Suppressor macrophage (primary cell): Measurements from ENCODE around the gene ZBTB25.
A peak's percentile ranks its signal among the peaks of the same experiment; 100 is the strongest.

Experiments used
- DNase-seq, 4 experiments: peaks; one replicate each; pipeline ENCODE4 v3.0.0-alpha.2; 2020 to 2022

The ZBTB25 gene

GRCh38 chr14:64439141-64439540 lies 64.5 kb downstream of the ZBTB25 start:
- DNase-seq = no peak

GRCh38 chr14:64438181-64438841 lies 65.3 kb downstream of the ZBTB25 start:
- peak in 1 of 4 experiments; percentile 8 for DNase-seq

DNA sequence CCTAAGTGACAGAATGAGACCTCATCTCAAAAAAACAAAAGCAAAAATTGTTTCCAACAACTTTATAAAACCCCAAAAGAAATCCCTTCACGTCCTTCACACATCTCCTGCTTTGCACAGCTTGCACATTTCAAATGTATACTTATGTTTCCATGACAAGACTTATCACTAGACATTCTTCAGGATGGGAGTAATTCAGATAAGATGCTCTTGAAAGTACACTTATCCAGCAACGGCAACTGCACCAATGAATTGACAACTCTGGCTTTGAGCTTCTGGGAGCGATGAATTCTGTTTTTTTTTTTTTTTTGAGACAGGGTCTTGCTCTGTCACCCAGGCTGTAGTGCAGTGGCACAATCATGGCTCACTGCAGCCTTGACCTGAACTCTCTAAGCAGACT lies 69.1 kb downstream of the ZBTB25 start:
- DNase-seq = no peak

GRCh38 chr14:64423987-64424386 lies 79.7 kb downstream of the ZBTB25 start:
- peak in 3 of 4 experiments; percentile 10 to 23 (median 10) for DNase-seq

DNA sequence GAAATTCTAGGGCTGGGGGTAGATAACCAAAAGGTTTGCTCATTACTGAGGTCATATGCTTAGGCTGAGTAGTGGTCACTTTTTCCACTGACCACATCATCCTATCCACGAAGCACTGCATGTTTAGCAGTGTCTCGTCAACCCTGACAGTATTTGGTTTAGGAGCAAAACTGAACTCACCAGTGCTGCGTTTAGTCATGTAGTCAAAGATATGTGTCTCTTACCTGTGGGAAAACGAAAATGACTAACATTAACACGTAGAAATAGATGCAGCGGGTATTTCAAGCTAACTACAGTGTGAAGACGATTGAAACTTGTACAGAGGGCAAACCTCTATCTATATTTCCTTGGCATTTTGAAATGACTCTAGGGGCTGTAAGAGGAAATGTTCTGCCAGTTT lies 80.9 kb downstream of the ZBTB25 start:
- no peak for DNase-seq

- no peak for DNase-seq
These were observed 81.6 kb downstream of the ZBTB25 start for GRCh38 chr14:64422005-64422404.

- DNase-seq = no peak
These were observed 82.5 kb downstream of the ZBTB25 start for GRCh38 chr14:64421166-64421565.

- no peak for DNase-seq
These were observed 84.6 kb downstream of the ZBTB25 start for GRCh38 chr14:64419003-64419402.

DNA sequence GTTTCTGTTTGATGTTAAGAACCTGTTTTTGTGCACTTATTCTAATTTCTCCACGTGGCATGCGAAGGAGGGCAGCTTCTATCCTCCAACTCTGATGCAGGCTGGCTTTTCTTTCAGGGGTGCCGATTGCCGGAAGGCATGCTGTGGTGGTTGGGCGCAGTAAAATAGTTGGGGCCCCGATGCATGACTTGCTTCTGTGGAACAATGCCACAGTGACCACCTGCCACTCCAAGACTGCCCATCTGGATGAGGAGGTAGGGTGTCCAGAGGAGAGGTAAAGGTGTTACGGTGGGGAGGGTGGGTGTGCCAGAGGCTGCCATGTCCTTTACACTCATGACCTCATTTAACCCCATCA lies 85.9 kb downstream of the ZBTB25 start:
- DNase-seq = no peak

GRCh38 chr14:64417055-64417770 lies 86.4 kb downstream of the ZBTB25 start:
- DNase-seq = peak; percentile 61 to 91 (median 80)

DNA sequence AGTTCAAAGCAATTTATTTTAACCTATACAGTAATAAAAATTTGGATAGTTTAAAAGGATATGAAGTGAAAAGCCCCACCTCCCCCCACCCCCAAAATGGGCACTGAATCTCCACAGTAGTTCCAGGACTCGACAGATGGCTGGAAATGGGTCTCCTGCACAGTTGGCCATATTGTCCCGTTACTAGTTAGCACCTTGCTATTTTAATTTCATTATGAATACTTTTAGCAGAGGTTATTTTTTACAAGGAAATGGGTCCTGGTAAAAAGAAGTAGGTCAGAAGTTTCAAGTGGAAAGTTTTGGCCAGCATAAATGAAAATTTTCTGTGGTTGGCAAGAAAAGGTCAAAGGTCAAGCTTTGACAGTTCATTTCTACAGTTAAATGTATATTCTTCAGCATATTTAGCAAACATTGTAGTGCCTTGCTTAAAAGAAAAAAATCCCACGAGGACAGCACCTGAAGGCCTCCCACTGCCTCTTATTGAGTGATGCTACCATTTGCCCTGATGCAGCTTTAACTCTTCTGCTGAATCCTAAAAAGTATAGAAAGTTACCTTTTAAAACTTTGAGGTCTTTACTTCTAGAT lies 87.2 kb downstream of the ZBTB25 start:
- peak in 1 of 4 experiments; percentile 14 for DNase-seq

DNA sequence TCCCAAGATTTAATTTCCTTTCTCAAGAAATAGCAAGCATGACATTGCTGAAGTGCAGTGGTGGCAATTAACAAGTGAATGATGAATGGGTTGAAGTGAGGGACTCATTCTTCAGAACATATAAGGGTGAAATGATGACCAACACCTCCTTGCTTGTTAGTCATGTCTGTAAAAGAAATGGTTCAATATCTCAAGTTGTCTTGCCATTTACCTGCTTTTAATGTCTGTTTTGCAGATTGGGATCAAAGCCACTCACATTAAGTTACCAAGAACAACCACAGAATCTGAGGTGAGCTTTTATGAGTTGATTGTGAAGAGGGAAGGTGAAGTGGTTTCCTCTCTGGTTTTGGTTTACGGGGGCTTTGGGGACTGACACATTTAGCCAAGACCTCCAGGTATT lies 91.4 kb downstream of the ZBTB25 start:
- no peak for DNase-seq

DNA sequence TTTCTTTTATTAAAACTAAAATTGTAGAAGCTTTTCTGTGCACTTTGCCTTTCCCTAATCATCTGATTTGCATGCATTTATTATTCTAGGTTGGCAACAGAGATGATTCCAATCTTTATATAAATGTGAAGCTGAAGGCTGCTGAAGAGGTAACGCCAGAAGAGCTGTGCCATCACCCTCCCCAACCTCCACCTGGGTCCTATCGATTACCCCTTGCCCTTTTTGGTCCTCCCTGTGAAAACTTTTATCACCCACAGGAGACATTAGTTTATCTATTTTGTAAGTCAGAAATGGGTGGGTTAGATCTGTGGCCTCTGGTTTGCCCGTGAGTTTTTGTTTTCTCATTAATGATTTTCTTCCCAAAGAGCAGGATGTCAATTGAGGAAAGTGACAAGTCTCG lies 92.6 kb downstream of the ZBTB25 start:
- no peak for DNase-seq

DNA sequence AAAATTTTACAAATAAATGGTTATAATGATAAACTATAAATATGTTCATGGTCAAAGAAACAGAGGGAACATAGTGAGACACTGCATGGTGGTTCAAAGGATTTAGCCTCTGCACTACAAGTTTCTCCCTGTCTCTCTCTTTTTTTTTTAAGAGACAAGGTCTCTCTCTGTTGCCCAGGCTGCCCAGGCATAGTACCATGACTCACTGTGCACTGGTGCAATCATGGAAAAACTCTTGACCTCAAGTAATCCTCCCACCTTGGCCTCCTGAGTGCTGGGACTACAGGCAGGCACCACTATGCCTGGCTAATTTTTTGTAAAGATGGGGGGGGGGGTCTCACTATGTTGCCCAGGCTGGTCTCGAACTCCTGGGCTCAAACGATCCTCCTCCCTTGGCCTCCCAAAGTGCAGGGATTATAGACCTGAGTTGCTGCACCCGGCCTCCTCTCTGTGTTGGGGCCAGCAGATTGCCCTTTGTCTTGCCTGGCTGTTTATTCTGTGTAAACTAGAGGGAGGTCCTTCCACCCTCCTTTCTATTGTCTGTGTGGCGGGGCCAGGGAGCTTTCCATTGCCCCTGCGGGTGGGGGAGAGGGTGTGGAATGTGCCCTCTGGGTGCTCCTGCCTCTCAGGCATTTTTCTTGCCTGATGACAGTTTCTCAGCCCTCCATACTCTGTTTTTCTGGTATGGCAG lies 93.4 kb downstream of the ZBTB25 start:
- DNase-seq = peak; percentile 45 to 70 (median 67)

DNA sequence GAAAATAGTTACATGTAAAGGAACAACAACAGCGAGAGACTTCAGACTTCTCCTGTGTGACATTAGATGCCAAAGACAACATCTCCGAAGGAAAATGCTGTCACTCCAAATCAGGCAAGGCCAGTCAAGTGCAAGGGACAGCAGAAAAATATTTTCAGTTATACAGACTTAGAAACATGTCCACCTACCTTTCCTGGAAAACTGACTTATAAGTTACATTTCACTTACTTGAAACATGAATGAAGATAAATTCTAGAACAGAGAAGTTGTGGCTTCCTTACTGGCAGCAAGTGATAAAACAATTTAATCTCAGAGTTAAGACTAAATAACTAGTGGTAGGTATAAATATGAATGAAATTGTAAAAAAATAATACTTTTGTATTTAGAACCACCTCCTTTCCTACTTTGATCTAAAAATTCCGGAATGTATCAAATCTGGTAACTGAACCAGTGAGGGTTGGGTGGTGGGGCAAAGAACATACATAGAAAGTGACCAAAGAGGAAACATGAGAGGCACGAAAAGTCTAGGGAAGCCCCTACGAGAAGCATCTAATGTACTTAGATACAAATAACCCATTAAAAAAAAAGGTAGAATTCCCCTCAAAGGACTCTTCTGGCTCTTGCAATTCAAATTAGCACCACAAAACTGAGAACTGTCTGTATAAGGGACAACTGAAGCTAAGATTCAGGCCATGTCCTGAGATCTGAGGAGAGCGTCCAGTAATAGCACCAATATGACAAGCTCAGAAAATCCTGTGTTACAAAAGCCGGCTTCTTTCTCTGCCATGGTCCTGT lies 94.3 kb downstream of the ZBTB25 start:
- DNase-seq = peak in 1 of 4 experiments; percentile 11

- no peak for DNase-seq
These were observed 96.3 kb downstream of the ZBTB25 start for GRCh38 chr14:64407329-64407728.

- DNase-seq = no peak
These were observed 98.3 kb downstream of the ZBTB25 start for GRCh38 chr14:64405295-64405694.

DNA sequence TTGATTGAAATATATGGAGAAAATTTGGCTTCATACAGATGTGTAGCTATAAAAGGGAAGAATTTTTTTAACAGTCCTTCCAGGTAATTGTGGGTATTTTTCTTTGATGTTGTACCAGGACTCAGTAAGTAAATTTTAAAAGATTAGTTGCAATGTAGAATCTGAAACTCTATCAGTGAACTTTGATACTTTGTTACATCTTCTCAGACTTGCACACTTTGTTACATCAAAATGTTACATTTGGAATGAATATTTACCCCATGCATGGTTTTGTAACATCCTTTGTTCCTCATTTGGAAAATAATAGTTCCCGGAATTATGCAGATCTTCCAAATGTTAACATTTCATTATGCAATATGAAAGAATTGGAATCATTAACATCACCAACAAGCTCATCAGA lies 101.7 kb downstream of the ZBTB25 start:
- DNase-seq = peak in 2 of 4 experiments; percentile 22 to 34

GRCh38 chr14:64400829-64401459 lies 102.7 kb downstream of the ZBTB25 start:
- DNase-seq = no peak
